ENCODE results near the gene IDH1. TPM values are rescaled to one million over a fixed set of nuclear protein-coding genes. Genes with fewer than 3 reads are reported as not detected.

IDH1 gene
- total and polyA plus RNA-seq, 2 of the 13 experiments (the other 11 are each of a cell fraction or from before 2014, with no cell fraction given) = 312 to 1,077 TPM

DNA sequence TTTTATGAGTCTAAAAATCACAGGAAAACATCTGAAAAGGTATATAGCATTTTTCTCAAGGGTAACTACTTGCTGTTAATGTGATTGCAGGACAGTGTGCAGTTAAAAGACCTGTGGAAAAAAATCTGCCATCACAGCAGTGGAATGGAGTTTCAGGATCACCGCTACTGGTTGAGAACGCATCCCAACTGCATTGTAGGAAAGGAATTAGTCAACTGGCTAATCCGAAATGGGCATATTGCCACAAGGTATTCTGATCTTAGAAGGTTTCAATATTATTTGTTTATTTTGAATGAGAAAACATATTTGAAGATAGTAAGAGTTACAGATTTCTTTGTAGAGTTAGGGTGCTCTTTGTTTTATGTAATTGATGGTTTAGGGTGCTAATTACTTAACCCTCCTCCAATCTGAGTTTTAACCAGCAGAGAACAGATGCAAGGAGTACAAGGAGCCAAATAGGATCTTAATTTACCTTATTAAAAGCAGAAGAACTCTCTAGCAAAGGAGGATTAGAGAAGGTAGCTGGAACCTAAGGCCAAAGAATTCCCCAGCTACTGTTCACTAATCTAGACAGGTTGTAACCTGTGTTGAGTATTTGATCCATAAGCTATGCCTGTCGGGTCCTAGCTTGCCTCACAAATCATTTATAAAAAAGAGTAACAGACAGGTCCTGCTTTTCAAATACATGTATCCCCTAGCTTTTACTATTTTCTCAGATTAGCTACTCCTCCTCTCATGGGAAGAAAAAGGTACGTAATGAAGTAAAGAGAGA lies 46.2 kb upstream of the IDH1 start (continued):
- no peak for TF ChIP-seq CENPX (CRISPR knock-in tag; IDR thresholded peaks at IDR 0.05)
- TF ChIP-seq XRCC5 (optimal IDR thresholded peaks at IDR 0.05; ENCODE audit: low read length) = no peak
- no peak for TF ChIP-seq ZNF335 (CRISPR knock-in tag; IDR thresholded peaks at IDR 0.05)

DNA sequence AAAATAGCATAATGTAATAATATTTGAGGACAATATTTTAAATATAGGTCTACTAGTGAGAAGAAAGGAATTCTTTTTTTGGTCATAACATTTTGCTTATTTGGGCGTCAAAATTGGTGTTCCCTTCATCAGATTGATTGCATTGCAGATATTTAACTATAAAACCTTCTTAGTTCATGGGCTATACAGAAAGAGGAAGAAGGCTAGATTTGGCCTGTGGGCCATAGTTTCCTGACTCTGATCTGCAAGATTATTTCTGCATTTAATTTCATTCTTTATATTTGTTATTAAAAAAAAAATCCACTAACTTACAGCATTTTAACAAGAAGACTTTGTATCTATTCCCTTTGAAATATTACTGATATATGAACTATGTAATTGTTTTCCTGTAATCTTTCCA lies 43.1 kb upstream of the IDH1 start:
- intact Hi-C loops (cut with micrococcal nuclease; ENCODE audit: unreplicated experiment) = no loop called here
- TF ChIP-seq ZNF766 (CRISPR knock-in tag; IDR thresholded peaks at IDR 0.05; ENCODE audit: borderline replicate concordance) = no peak
- TF ChIP-seq, protein P1, sequence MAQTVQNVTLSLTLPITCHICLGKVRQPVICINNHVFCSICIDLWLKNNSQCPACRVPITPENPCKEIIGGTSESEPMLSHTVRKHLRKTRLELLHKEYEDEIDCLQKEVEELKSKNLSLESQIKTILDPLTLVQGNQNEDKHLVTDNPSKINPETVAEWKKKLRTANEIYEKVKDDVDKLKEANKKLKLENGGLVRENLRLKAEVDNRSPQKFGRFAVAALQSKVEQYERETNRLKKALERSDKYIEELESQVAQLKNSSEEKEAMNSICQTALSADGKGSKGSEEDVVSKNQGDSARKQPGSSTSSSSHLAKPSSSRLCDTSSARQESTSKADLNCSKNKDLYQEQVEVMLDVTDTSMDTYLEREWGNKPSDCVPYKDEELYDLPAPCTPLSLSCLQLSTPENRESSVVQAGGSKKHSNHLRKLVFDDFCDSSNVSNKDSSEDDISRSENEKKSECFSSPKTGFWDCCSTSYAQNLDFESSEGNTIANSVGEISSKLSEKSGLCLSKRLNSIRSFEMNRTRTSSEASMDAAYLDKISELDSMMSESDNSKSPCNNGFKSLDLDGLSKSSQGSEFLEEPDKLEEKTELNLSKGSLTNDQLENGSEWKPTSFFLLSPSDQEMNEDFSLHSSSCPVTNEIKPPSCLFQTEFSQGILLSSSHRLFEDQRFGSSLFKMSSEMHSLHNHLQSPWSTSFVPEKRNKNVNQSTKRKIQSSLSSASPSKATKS (CRISPR knock-in tag; IDR thresholded peaks at IDR 0.05) = no peak
- TF ChIP-seq, protein P2, sequence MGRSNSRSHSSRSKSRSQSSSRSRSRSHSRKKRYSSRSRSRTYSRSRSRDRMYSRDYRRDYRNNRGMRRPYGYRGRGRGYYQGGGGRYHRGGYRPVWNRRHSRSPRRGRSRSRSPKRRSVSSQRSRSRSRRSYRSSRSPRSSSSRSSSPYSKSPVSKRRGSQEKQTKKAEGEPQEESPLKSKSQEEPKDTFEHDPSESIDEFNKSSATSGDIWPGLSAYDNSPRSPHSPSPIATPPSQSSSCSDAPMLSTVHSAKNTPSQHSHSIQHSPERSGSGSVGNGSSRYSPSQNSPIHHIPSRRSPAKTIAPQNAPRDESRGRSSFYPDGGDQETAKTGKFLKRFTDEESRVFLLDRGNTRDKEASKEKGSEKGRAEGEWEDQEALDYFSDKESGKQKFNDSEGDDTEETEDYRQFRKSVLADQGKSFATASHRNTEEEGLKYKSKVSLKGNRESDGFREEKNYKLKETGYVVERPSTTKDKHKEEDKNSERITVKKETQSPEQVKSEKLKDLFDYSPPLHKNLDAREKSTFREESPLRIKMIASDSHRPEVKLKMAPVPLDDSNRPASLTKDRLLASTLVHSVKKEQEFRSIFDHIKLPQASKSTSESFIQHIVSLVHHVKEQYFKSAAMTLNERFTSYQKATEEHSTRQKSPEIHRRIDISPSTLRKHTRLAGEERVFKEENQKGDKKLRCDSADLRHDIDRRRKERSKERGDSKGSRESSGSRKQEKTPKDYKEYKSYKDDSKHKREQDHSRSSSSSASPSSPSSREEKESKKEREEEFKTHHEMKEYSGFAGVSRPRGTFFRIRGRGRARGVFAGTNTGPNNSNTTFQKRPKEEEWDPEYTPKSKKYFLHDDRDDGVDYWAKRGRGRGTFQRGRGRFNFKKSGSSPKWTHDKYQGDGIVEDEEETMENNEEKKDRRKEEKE (IDR thresholded peaks at IDR 0.05) = no peak
- no peak for TF ChIP-seq RBM22 (optimal IDR thresholded peaks at IDR 0.05; ENCODE audit: low read length)
- TF ChIP-seq RAD21 (CRISPR knock-in tag; IDR thresholded peaks at IDR 0.05) = no peak
- TF ChIP-seq ZNF737 (CRISPR knock-in tag; IDR thresholded peaks at IDR 0.05; ENCODE audit: borderline replicate concordance) = no peak
- no peak for TF ChIP-seq ZNF451 (CRISPR knock-in tag; IDR thresholded peaks at IDR 0.05)
- TF ChIP-seq, protein P3, sequence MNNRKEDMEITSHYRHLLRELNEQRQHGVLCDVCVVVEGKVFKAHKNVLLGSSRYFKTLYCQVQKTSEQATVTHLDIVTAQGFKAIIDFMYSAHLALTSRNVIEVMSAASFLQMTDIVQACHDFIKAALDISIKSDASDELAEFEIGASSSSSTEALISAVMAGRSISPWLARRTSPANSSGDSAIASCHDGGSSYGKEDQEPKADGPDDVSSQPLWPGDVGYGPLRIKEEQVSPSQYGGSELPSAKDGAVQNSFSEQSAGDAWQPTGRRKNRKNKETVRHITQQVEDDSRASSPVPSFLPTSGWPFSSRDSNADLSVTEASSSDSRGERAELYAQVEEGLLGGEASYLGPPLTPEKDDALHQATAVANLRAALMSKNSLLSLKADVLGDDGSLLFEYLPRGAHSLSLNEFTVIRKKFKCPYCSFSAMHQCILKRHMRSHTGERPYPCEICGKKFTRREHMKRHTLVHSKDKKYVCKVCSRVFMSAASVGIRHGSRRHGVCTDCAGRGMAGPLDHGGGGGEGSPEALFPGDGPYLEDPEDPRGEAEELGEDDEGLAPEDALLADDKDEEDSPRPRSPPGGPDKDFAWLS (CRISPR knock-in tag; IDR thresholded peaks at IDR 0.05; ENCODE audit: borderline replicate concordance) = no peak
- TF ChIP-seq ZNF382 (CRISPR knock-in tag; IDR thresholded peaks at IDR 0.05; ENCODE audit: borderline replicate concordance) = no peak
- TF ChIP-seq RBAK (CRISPR knock-in tag; IDR thresholded peaks at IDR 0.05) = no peak

More for the DNA sequence above, 43.1 kb upstream of the IDH1 start:
- Histone ChIP-seq H3K27ac (ENCODE audit: extremely low read length, insufficient read depth, low read length) (no peak overlapping the region), H3K4me1 (ENCODE audit: insufficient read depth, low read length) (peaks cover 16% of the 10 kb centered on the region), H3K36me3 (replicated peaks in 1 of 2; ENCODE audit: control insufficient read depth in 1 of 2, insufficient read depth in 2 of 2, low read length in 2 of 2) (peaks cover 8 to 77% of the 10 kb centered on the region in 2 experiments), H3K9me3 (ENCODE audit: low read length) (no peaks in the 10 kb centered on the region), H2AFZ (ENCODE audit: low read length) (no peak overlapping the region), H3K27me3 (ENCODE audit: control insufficient read depth in 1 of 2, insufficient read depth in 2 of 2, low read length in 2 of 2) (no peaks in the 10 kb centered on the region), H3K4me3 (replicated peaks in 1 of 3; ENCODE audit: insufficient read depth in 1 of 3, low read depth in 2 of 3, low read length in 3 of 3) (no peak overlapping the region), H3K9ac (ENCODE audit: insufficient read depth, low read depth, low read length) (no peak overlapping the region), H3K4me2 (ENCODE audit: low read depth, low read length) (no peak overlapping the region), H3K79me2 (ENCODE audit: insufficient read depth, low read length) (peaks cover 3% of the 10 kb centered on the region), H4K20me1 (ENCODE audit: insufficient read depth, low read length) (no peaks in the 10 kb centered on the region)
- ChIA-PET POLR2A (no interaction called here), CTCF (ENCODE audit: low intra/inter-chr PET ratio, low total read pairs) (no interaction called here)
- WGBS (ENCODE audit: low lambda C conversion rate) = 97% methylated on average over 1 of the region's 1 CpG
- FAIRE-seq (no peak), ATAC-seq (no peak), DNase-seq (ENCODE audit: low spot score) (no peak)
- in situ Hi-C loops (cut with HindIII; ENCODE audit: extremely low pct_ligation_motif_present, low pct_unique_long_range_greater_than_20kb) = no loop called here
- no TSS peak for BruUV-seq (replicated peaks)
